Measurements from ENCODE around the gene PRRC2A. TPM values are rescaled to one million over a fixed set of nuclear protein-coding genes. Genes with fewer than 3 reads are reported as not detected.

Gene PRRC2A
- total RNA-seq, 1 experiment from 2014 or later: 509 TPM

DNA sequence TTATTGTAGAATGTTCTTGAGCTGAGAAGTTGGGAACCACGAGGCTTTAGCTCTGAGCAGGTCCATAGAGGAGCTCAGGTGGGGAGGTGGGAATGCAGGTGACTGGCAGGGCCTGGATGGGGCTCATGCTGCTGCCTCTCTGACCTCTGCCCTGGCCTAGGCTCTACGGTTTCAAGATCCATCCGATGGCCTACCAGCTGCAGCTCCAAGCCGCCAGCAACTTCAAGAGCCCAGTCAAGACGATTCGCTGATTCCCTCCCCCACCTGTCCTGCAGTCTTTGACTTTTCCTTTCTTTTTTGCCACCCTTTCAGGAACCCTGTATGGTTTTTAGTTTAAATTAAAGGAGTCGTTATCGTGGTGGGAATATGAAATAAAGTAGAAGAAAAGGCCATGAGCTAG, 49.2 kb downstream of the PRRC2A start, which contains the start of gene LY6G5B:
Gene LY6G5B, plus strand, starts transcription at position 301 of the 400 bp plus-strand sequence. CDS start 975 bp downstream, outside the sequence.
- H3K27ac Mint-ChIP-seq (ENCODE audit: unreplicated experiment): no peak within 1 kb of the TSS
- BruUV-seq (replicated peaks): no TSS peak
- no peak for DNase-seq
- H3K4me1 Mint-ChIP-seq (ENCODE audit: low read depth, unreplicated experiment): peaks cover 22% of the 10 kb centered on the region
- H3K36me3 Mint-ChIP-seq (ENCODE audit: insufficient read depth, unreplicated experiment): peaks cover 92% of the 10 kb centered on the region
- H3K4me3 Mint-ChIP-seq (ENCODE audit: low read depth, unreplicated experiment): no peak within 1 kb of the TSS
- intact Hi-C loops (cut with micrococcal nuclease; ENCODE audit: unreplicated experiment): no loop called here
- CTCF ChIA-PET: interaction anchor here (0.5 to 0.7 kb wide), 3 partner anchors 153 to 198 kb away, joined by 4 to 5 read pairs (median 4); no protein-coding TSS in a partner anchor
- no peaks in the 10 kb centered on the region for H3K9me3 Mint-ChIP-seq (ENCODE audit: low read depth, unreplicated experiment)
- TF ChIP-seq CTCF (IDR thresholded peaks at IDR 0.05; ENCODE audit: unreplicated experiment): no peak
- no peaks in the 10 kb centered on the region for H3K27me3 Mint-ChIP-seq (ENCODE audit: unreplicated experiment)

DNA sequence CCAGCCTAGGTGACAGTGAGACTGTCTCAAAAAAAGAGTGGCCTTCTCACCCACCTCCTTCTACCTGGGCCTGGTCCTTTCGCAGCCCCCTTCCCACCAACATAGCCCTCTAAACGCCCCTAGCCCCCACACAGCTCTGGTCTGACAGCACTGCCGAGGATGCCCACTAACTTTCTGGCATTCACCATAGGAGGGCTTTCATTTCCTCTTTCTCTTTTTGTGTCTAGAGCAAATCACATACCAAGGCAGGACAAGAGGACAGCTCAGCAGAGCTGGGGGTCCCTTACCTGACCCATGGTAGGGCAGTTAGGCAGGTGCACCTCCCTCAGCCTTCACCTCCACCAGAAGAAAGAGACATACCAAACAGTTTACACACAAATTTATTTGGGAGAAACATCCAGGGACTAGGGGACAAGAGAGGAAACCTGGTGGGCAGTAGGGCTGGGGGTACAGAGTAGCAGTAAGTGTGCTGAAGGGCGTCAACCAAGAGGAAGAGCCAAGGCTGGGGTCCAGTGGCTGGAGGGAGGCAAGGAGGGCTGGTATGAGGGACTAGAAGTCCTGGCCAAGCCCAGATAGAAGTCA, 55.9 kb downstream of the PRRC2A start:
- peaks cover 16% of the 10 kb centered on the region for H3K4me1 Mint-ChIP-seq (ENCODE audit: low read depth, unreplicated experiment)
- no peaks in the 10 kb centered on the region for H3K9me3 Mint-ChIP-seq (ENCODE audit: low read depth, unreplicated experiment)
- no TSS peak for BruUV-seq (replicated peaks)
- TF ChIP-seq CTCF (IDR thresholded peaks at IDR 0.05; ENCODE audit: unreplicated experiment): no peak
- no peak overlapping the region for H3K27ac Mint-ChIP-seq (ENCODE audit: unreplicated experiment)
- peaks cover 61% of the 10 kb centered on the region for H3K36me3 Mint-ChIP-seq (ENCODE audit: insufficient read depth, unreplicated experiment)
- CTCF ChIA-PET: interaction anchor here (0.6 kb wide), 1 partner anchor 222 kb away, joined by 3 read pairs; no protein-coding TSS in a partner anchor
- no peaks in the 10 kb centered on the region for H3K27me3 Mint-ChIP-seq (ENCODE audit: unreplicated experiment)
- H3K4me3 Mint-ChIP-seq (ENCODE audit: low read depth, unreplicated experiment): no peak overlapping the region
- no peak for DNase-seq
- intact Hi-C loops (cut with micrococcal nuclease; ENCODE audit: unreplicated experiment): no loop called here

- Mint-ChIP-seq H3K27ac (ENCODE audit: unreplicated experiment) (no peak overlapping the region), H3K4me3 (ENCODE audit: low read depth, unreplicated experiment) (no peak overlapping the region), H3K4me1 (ENCODE audit: low read depth, unreplicated experiment) (peaks cover 19% of the 10 kb centered on the region), H3K27me3 (ENCODE audit: unreplicated experiment) (no peaks in the 10 kb centered on the region), H3K36me3 (ENCODE audit: insufficient read depth, unreplicated experiment) (peaks cover 59% of the 10 kb centered on the region), H3K9me3 (ENCODE audit: low read depth, unreplicated experiment) (no peaks in the 10 kb centered on the region)
- no TSS peak for BruUV-seq (replicated peaks)
- intact Hi-C loops (cut with micrococcal nuclease; ENCODE audit: unreplicated experiment): no loop called here
- CTCF ChIA-PET: interaction anchor here (0.7 kb wide), 1 partner anchor 33 kb away, joined by 4 read pairs; no protein-coding TSS in a partner anchor
- TF ChIP-seq CTCF (IDR thresholded peaks at IDR 0.05; ENCODE audit: unreplicated experiment): no peak
- DNase-seq: no peak
Measured at GRCh38 chr6:31676904-31677303, 56.4 kb downstream of the PRRC2A start.

DNA sequence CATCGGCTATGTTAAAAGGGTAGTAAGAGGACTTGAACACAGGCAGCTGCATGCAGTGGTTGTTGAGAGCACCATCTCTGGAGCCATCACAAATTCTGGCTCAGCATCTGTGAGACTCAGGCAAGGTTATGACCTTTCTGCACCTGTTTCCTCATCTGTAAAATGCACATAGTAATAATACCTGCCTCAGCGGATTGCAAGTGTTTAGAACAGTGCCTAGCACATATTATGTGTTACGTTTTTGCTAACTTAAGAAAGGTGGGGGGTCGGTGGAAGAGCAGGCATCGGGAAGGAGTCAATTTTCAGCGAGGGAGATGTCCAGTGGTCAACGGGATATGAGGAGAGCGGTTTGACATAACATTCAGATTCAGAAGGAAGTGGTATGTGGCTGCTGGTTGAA, 57.4 kb downstream of the PRRC2A start:
- peaks cover 51% of the 10 kb centered on the region for H3K36me3 Mint-ChIP-seq (ENCODE audit: insufficient read depth, unreplicated experiment)
- H3K4me3 Mint-ChIP-seq (ENCODE audit: low read depth, unreplicated experiment): no peak overlapping the region
- no peak for DNase-seq
- no TSS peak for BruUV-seq (replicated peaks)
- no peaks in the 10 kb centered on the region for H3K27me3 Mint-ChIP-seq (ENCODE audit: unreplicated experiment)
- CTCF ChIA-PET: no interaction called here
- no peak for TF ChIP-seq CTCF (IDR thresholded peaks at IDR 0.05; ENCODE audit: unreplicated experiment)
- peaks cover 20% of the 10 kb centered on the region for H3K4me1 Mint-ChIP-seq (ENCODE audit: low read depth, unreplicated experiment)
- H3K9me3 Mint-ChIP-seq (ENCODE audit: low read depth, unreplicated experiment): no peaks in the 10 kb centered on the region
- intact Hi-C loops (cut with micrococcal nuclease; ENCODE audit: unreplicated experiment): no loop called here
- no peak overlapping the region for H3K27ac Mint-ChIP-seq (ENCODE audit: unreplicated experiment)

Measured in Calu3 (cell line).